Activated naive CD4-positive, alpha-beta T cell treated with Interleukin-2 at 50 U/mL for 16 hours (primary cell): ENCODE results near the gene BTNL9.
"Not testable (repeated sequence)": the region's sequence is repeated elsewhere in the genome, so short reads cannot be mapped to it uniquely, and the experiment has no call there.

ENCODE experiments used
- DNase-seq: peaks from one replicate; pipeline ENCODE4 v3.0.0-alpha.2; 2020

BTNL9 gene

DNA sequence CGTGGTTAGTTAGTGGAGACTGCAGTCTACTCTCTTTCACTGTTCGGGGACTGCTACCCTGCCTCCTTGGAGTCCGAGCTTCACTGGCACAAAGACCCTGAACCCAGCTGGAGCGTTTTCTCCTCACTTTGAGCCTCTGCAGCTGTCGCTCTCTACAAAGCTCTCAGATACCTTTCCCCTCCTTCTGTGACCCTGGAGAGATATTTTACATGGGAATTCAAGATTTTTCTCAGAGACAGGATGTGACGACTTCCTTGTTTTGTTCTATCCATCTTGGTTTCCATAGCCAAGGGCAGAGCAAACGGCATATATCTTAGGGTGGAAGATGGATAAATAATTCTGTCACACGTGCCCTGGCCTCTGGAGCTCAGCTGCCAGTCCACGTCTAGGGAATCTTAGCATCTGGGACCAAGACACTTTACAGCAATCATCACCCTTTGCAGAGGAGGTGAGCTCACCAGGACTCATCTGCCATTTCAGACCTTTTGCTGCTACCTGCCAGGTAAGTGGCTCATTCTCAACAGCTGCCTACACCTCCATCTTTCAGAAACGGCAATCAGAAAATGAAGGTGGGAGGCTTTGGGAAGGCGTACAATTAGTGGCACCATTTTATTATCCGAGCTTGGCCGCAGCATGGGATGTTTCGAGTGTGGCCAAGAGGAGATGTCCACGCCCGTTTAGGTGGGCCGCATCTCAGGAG is at the start of gene BTNL9:
Gene BTNL9 (plus strand): TSS at position 336 of the 700 bp plus-strand sequence. CDS start 5,224 bp downstream, outside the sequence.
- no peak for DNase-seq

GRCh38 chr5:180990882-180991242 is 49.2 kb upstream of the BTNL9 start:
- DNase-seq = no peak

DNA sequence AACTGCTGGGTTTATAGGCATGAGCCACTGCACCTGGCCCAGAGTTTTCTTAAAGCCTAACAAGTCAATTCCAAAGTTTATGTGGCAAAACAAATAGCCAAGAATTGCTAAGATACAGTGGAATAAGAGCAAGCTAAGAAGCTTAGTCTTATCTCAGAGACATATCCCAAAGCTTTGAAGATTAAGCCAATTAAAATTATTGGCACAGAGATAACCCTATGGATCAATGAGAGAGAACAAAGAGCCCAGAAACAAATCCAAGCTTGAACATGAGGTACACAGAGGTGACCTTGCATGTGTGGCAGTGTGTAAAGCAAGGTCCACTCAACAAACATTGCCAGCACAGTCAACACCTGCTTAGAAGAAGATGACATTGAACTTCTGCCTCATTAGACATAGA is 38.1 kb upstream of the BTNL9 start:
- DNase-seq = no peak

GRCh38 chr5:181005791-181006190 is 34.3 kb upstream of the BTNL9 start:
- DNase-seq = no peak

- DNase-seq = no peak
Measured at GRCh38 chr5:181008136-181008535, 31.9 kb upstream of the BTNL9 start.

DNA sequence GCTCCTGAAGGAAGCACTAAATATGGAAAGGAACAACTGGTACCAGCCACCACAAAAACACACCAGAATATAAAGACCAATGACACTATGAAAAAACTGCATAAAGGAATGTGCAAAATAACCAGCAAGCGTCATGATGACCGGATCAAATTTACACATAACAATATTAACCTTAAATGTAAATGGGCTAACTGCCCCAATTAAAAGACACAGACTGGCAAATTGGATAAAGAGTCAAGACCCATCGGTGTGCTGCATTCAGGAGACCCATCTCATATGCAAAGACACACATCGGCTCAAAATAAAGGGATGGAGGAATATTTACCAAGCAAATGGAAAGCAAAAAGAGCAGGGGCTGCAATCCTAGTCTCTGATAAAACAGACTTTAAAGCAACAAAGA is 30.0 kb upstream of the BTNL9 start:
- not testable (repeated sequence) for DNase-seq

DNA sequence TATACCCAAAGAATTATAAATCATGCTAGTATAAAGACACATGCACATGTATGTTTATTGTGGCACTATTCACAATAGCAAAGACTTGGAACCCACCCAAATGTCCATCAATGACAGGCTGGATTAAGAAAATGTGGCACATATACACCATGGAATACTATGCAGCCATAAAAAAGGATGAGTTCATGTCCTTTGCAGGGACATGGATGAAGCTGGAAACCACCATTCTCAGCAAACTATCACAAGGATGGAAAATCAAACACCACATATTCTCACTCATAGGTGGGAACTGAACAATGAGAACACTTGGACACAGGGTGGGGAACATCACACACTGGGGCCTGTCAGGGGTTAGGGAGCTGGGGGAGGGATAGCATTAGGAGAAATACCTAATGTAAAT is 25.4 kb upstream of the BTNL9 start:
- not testable (repeated sequence) for DNase-seq

DNA sequence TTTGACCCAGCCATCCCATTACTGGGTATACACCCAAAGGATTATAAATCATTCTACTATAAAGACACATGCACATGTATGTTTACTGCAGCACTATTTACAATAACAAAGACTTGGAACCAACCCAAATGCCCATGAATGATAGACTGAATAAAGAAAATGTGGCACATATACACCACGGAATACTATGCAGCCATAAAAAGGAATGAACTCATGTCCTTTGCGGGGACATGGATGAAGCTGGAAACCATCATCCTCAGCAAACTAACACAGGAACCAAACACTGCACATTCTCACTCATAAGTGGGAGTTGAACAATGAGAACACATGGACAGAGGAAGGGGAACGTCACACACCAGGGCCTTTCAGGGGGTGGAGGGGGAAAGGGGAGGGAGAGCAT is 22.6 kb upstream of the BTNL9 start:
- not testable (repeated sequence) for DNase-seq

DNA sequence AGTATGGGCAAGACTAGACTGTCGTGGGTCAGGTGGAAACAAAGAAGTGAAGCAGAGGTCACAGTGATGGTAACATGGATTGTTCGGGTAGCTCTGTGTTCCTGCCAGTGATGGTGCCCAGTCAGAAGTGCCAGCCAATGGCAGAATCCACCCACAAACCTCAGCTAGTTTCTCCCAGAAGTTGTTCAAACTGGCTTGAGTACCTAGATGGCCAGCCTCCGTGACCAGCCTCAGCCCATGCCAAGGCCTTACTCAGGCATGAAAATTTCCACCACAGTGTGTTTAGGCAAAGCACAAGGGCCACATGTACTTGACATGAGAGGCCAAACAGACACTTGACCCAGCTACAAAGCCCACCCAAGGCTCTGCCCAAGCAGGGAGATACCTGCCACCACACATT is 19.4 kb upstream of the BTNL9 start:
- DNase-seq = no peak

- DNase-seq = no peak
Measured at GRCh38 chr5:181024245-181025064, 15.6 kb upstream of the BTNL9 start.

DNA sequence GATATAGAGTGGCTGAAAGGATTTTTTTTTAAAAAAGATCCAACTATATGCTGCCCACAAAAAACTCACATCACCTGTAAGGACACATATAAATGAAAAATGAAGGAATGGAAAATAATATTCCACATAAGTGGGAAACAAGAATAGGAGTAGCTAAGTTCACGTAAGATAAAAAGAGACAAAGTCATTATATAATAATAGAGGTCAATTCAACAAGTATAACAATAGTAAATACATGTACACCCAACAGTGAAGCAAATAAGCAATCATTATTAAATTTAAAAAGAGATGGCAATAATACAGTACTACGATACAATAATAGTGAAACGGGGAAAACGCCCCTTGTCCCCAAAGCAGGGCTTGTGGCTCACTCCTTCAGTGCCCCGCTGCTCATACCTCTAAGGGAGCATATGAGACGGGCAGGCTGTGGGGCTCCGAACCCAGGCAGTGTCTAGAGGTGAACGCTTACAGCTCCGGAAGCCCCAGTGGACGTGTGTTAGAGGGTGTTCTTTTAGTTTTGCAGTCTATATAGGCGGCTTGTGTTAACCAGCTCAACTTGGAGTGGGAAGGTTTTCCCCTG is 12.5 kb upstream of the BTNL9 start:
- no peak for DNase-seq

GRCh38 chr5:181028032-181028819 is 11.8 kb upstream of the BTNL9 start:
- DNase-seq = no peak

DNA sequence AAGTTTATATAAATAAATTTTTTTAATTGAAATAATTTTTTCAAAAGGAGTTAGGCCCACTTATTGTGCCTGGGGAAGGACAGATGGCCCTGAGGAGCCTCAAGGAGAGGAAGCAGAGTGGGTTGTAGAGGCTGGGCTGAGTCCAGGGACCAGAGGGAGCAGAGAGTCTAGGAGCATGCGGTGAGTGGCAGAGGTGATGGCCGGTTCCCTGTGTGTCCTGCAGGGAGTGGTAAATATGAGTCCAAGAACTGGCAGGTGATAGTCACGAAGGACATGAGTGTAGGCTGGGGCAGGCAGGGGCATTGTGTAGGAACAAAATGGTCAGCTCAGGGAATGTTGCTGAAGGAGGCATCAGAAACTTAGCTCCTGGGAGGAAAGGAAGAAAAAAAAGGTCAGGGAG is 8.3 kb upstream of the BTNL9 start:
- no peak for DNase-seq

GRCh38 chr5:181035991-181036815 is 3.9 kb upstream of the BTNL9 start:
- no peak for DNase-seq

DNA sequence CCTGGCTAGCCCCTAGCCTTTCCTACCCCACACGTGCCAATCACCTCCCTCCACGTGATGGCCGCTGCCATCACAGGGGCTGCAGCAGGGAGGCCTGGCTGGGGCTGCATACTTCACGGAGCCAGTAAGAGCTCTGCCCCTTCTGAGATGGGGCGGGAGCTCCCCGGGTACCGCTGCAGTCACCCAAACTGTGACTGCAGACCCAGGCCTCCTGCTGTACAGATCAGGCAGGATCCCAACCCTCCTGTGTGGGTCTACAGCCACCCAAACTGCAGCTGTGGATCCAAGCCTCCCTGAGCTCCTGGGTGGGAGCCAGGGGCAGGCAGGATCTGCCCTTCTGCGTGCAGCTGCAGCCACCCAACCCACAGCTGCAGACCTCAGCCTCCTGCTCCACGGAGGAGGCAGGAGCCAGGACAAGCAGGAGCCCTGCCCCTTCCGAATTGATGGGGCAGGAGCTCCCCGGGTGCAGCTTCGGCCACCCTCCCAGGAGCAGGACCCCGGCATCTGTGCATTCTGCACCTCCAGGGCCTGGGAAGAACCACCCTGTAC is 3.2 kb upstream of the BTNL9 start:
- DNase-seq = no peak

- DNase-seq = no peak
Measured at GRCh38 chr5:181037365-181037861, 2.7 kb upstream of the BTNL9 start.

DNA sequence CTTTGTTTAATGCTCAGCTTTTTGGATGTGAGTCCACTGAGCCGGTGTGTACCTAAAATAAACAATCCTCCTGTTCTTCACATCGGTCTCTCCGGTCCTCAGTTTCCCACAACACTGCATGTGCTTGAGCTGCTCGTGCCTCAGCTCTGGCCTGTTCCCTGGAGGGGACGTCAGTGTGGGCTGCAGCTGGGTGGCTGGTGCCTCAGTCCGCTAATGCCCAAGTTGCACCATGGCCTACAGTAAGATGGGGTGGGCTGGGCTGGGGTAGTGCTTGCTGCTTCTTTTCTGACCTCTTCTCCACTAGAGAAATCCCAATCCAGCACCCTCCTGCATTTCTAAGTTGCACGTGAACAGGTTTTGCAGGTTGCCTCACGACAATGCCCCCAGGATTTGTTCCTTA is 595 bp upstream of the BTNL9 start:
- DNase-seq = no peak

DNA sequence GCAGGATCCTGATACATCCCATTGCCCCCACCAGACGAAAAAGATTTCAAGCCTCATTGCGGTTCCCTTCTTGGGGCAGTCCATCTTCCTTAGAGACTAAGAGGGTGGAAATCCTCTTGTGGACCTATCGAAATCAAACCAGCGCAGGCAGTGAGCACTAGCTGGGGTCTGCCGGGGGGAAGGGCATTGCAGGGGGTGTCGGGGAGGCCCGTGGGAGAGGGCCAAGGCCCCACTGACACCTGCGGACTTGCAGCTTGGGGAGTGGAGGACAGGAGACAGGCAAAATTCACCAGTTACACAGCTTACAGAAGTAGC is 522 bp downstream of the BTNL9 start:
- DNase-seq = no peak

DNA sequence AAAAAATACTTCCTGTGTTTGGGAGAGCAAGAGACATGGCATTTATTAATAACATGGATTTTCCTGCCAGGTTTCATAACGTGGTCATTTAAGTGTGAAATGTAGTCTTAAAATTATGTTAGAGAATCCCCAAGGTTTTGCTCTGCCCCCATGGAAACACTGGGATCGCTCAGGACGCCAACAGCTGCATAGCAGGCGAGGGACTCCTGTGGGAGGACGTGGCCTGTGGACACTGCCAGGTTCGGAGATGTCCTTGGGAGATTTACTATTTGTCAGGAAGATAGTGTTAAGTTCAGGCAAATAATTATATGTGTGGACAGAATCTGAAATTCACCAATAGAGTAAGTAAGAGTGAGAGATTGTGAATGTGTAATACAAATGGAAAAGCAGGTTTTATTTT is 977 bp downstream of the BTNL9 start:
- no peak for DNase-seq

DNA sequence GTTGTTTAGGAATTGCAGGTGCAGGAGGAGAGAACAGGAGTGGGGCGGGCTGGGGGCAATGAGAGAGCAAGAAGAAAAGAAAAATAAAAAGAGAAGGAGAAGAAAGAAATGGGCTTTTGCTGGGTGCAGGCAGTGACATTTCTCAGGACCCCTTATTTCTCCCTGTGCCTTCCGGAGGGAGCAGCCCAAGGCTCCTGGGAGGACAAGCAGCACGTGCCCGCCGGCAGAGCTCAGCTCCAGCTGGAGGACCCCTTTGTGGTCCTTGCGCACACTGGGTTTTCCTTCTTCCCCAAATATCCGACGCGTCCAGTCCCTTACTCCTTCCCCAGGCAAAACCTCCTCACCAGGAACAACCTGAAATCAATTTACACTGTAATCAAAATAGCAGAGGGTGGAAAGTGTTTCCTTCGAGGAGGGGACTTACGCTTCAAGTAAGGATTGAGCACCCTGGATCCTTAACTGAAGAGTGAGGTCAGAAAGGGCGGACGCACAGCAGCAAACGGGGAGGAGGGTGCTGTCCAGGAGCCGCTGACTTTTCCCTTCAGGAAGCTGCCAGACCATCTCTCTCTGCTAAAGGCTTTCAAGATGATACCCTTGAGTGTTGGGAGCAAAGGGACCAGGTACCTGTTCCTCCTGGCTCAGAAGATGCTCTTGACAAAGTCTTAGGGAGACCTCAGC is 2.1 kb downstream of the BTNL9 start:
- no peak for DNase-seq

DNA sequence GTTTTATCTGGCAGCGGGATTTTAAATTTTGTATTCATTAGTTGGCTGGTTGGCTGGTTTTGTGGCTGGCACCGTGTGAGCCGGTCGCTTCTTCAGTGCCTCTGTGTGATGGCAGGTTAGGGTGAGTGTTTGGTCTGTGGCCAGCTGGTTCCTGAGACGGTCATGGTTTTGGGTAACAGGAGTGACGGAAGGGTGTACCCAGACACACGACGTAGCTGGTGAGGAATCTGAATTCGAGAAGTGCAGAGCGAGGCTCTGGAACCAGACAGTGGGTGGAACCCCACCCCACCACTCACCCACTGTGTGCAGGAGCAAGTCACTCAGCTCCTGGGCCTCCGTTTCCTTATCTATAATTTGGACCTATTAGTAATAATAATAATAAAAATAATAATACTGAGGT is 2.7 kb downstream of the BTNL9 start:
- DNase-seq = no peak
